ENCODE data around the gene PDX1. TPM values are rescaled to one million over a fixed set of nuclear protein-coding genes. Genes with fewer than 3 reads are reported as not detected.

Gene PDX1
- total and polyA plus RNA-seq, 9 of the 15 experiments (the other 6 are each of a cell fraction or from before 2014, with no cell fraction given) = not detected

Small RNA genes lying within 50 kb of the gene (small RNA-seq; reads per million reads assigned to genes)
- not detected for gene ATP5F1EP2

Other genes starting within 250 kb of the PDX1 start
- not detected in 2 replicates for gene GSX1, start 127.5 kb upstream of the PDX1 start, total RNA-seq (2014; rRNA removed)
- not detected in 2 replicates for gene GSX1, start 127.5 kb upstream of the PDX1 start, total RNA-seq (2014; rRNA removed; fragmentation: Illumina TruSeq; extraction: Trizol)
- gene GSX1, start 127.5 kb upstream of the PDX1 start, total RNA-seq (2015; rRNA removed; fragmentation: Illumina TruSeq; extraction: Trizol) = not detected in 2 replicates
- not detected in 2 replicates for gene GSX1, start 127.5 kb upstream of the PDX1 start, total RNA-seq (2021)
- not detected in 2 replicates for gene GSX1, start 127.5 kb upstream of the PDX1 start, polyA plus RNA-seq (2011; rRNA removed)
- gene GSX1, start 127.5 kb upstream of the PDX1 start, polyA plus RNA-seq (2014; fragmentation: Illumina TruSeq; extraction: Trizol) = not detected in 2 replicates
- gene GSX1, start 127.5 kb upstream of the PDX1 start, polyA plus RNA-seq (2014; fragmentation: Nextera tagmentation; extraction: Ambion mirVana) = not detected
- not detected in 2 replicates for gene GSX1, start 127.5 kb upstream of the PDX1 start, polyA plus RNA-seq (2014; rRNA removed)
- not detected in 2 replicates for gene CDX2, start 49.3 kb downstream of the PDX1 start, total RNA-seq (2014; rRNA removed)
- not detected in 2 replicates for gene CDX2, start 49.3 kb downstream of the PDX1 start, total RNA-seq (2014; rRNA removed; fragmentation: Illumina TruSeq; extraction: Trizol)
- not detected in 2 replicates for gene CDX2, start 49.3 kb downstream of the PDX1 start, total RNA-seq (2015; rRNA removed; fragmentation: Illumina TruSeq; extraction: Trizol)
- gene CDX2, start 49.3 kb downstream of the PDX1 start, total RNA-seq (2021) = 0.04 and 0.11 TPM in 2 replicates
- gene CDX2, start 49.3 kb downstream of the PDX1 start, polyA plus RNA-seq (2011; rRNA removed) = not detected in 2 replicates
- gene CDX2, start 49.3 kb downstream of the PDX1 start, polyA plus RNA-seq (2014; fragmentation: Illumina TruSeq; extraction: Trizol) = not detected in 2 replicates
- gene CDX2, start 49.3 kb downstream of the PDX1 start, polyA plus RNA-seq (2014; fragmentation: Nextera tagmentation; extraction: Ambion mirVana) = not detected
- gene CDX2, start 49.3 kb downstream of the PDX1 start, polyA plus RNA-seq (2014; rRNA removed) = not detected in 2 replicates
- not detected in 2 replicates for gene URAD, start 68.7 kb downstream of the PDX1 start, total RNA-seq (2014; rRNA removed)
- gene URAD, start 68.7 kb downstream of the PDX1 start, total RNA-seq (2014; rRNA removed; fragmentation: Illumina TruSeq; extraction: Trizol) = not detected in 2 replicates
- gene URAD, start 68.7 kb downstream of the PDX1 start, total RNA-seq (2015; rRNA removed; fragmentation: Illumina TruSeq; extraction: Trizol) = not detected in 2 replicates
- gene URAD, start 68.7 kb downstream of the PDX1 start, total RNA-seq (2021) = not detected in 2 replicates
- not detected in 2 replicates for gene URAD, start 68.7 kb downstream of the PDX1 start, polyA plus RNA-seq (2011; rRNA removed)
- not detected in 2 replicates for gene URAD, start 68.7 kb downstream of the PDX1 start, polyA plus RNA-seq (2014; fragmentation: Illumina TruSeq; extraction: Trizol)
- gene URAD, start 68.7 kb downstream of the PDX1 start, polyA plus RNA-seq (2014; fragmentation: Nextera tagmentation; extraction: Ambion mirVana) = not detected
- not detected in 2 replicates for gene URAD, start 68.7 kb downstream of the PDX1 start, polyA plus RNA-seq (2014; rRNA removed)
- not detected in 2 replicates for gene FLT3, start 180.6 kb downstream of the PDX1 start, total RNA-seq (2014; rRNA removed)
- not detected in 2 replicates for gene FLT3, start 180.6 kb downstream of the PDX1 start, total RNA-seq (2014; rRNA removed; fragmentation: Illumina TruSeq; extraction: Trizol)
- not detected in 2 replicates for gene FLT3, start 180.6 kb downstream of the PDX1 start, total RNA-seq (2015; rRNA removed; fragmentation: Illumina TruSeq; extraction: Trizol)
- not detected in 2 replicates for gene FLT3, start 180.6 kb downstream of the PDX1 start, total RNA-seq (2021)
- not detected in 2 replicates for gene FLT3, start 180.6 kb downstream of the PDX1 start, polyA plus RNA-seq (2011; rRNA removed)
- gene FLT3, start 180.6 kb downstream of the PDX1 start, polyA plus RNA-seq (2014; fragmentation: Illumina TruSeq; extraction: Trizol) = not detected in 2 replicates
- not detected for gene FLT3, start 180.6 kb downstream of the PDX1 start, polyA plus RNA-seq (2014; fragmentation: Nextera tagmentation; extraction: Ambion mirVana)
- gene FLT3, start 180.6 kb downstream of the PDX1 start, polyA plus RNA-seq (2014; rRNA removed) = not detected in 2 replicates
- 7.2 and 8.5 TPM in 2 replicates for gene PAN3, start 218.5 kb downstream of the PDX1 start, total RNA-seq (2014; rRNA removed)
- 12.1 and 14.2 TPM in 2 replicates for gene PAN3, start 218.5 kb downstream of the PDX1 start, total RNA-seq (2014; rRNA removed; fragmentation: Illumina TruSeq; extraction: Trizol)
- gene PAN3, start 218.5 kb downstream of the PDX1 start, total RNA-seq (2015; rRNA removed; fragmentation: Illumina TruSeq; extraction: Trizol) = 10.4 and 12.3 TPM in 2 replicates
- gene PAN3, start 218.5 kb downstream of the PDX1 start, total RNA-seq (2021) = 17.0 and 19.9 TPM in 2 replicates
- gene PAN3, start 218.5 kb downstream of the PDX1 start, polyA plus RNA-seq (2011; rRNA removed) = 14.3 and 16.6 TPM in 2 replicates
- gene PAN3, start 218.5 kb downstream of the PDX1 start, polyA plus RNA-seq (2014; fragmentation: Illumina TruSeq; extraction: Trizol) = 8.8 and 10.1 TPM in 2 replicates
- 10 to 100 TPM in 1 of 2 experiments, 1 to 10 TPM in 1; 9.3 to 11.6 TPM for gene PAN3, start 218.5 kb downstream of the PDX1 start, polyA plus RNA-seq (2014; fragmentation: Nextera tagmentation; extraction: Ambion mirVana)
- gene PAN3, start 218.5 kb downstream of the PDX1 start, polyA plus RNA-seq (2014; rRNA removed) = 7.8 and 8.3 TPM in 2 replicates

Measured in K562 (cell line).